ENCODE results near the gene TTBK2. TPM values are rescaled to one million over a fixed set of nuclear protein-coding genes. Genes with fewer than 3 reads are reported as not detected.

The TTBK2 gene
- total RNA-seq, 1 experiment from 2014 or later: 10.6 TPM

GRCh38 chr15:42825599-42825998 lies 95.0 kb downstream of the TTBK2 start:
- Mint-ChIP-seq H3K9me3 (no peaks in the 10 kb centered on the region), H3K27me3 (ENCODE audit: low read depth) (no peaks in the 10 kb centered on the region; the same call in 1 of the 2 replicates), H3K36me3 (ENCODE audit: insufficient read depth in 1 of 3, low read depth in 3 of 3) (no peaks in the 10 kb centered on the region), H3K4me1 (peaks cover 2% of the 10 kb centered on the region in 2 experiments; a peak in 1 of 4 replicates), H3K4me3 (no peak overlapping the region), H3K27ac (no peak overlapping the region; a peak in 1 of 7 replicates)
- H3K9ac ChIP-seq (ENCODE audit: extremely low read depth, insufficient read length, low read length): no peak overlapping the region
- no peaks in the 10 kb centered on the region; the same call in 1 of the 2 replicates for H3K4me1 ChIP-seq (ENCODE audit: insufficient read depth, low read length)
- H4K91ac ChIP-seq (ENCODE audit: insufficient read length, low read depth, low read length): no peak overlapping the region
- H2BK15ac ChIP-seq (ENCODE audit: low read depth, low read length): no peak overlapping the region
- no peaks in the 10 kb centered on the region for H3K9me3 ChIP-seq (ENCODE audit: control insufficient read depth, low read depth, low read length)
- H4K5ac ChIP-seq (ENCODE audit: insufficient read length, low read depth, low read length): no peak overlapping the region
- H3K23ac ChIP-seq (ENCODE audit: insufficient read length, low read depth, low read length): no peak overlapping the region
- no peak for DNase-seq
- no peak overlapping the region for H4K8ac ChIP-seq (replicated peaks; ENCODE audit: insufficient read length, low read depth, low read length)
- no peak for TF ChIP-seq CTCF (conservative IDR thresholded peaks at IDR 0.05)
- H2AK5ac ChIP-seq (ENCODE audit: insufficient read length, low read length): no peak overlapping the region
- no CpG with 5 or more reads among the region's 8 CpGs for WGBS (ENCODE audit: extremely low coverage, insufficient read length, low lambda C conversion rate)
- H3K4me2 ChIP-seq (ENCODE audit: insufficient read depth, insufficient read length, low read length): no peak overlapping the region
- no peak overlapping the region for H3K27ac ChIP-seq (ENCODE audit: insufficient read length, low read depth, low read length)
- no peaks in the 10 kb centered on the region for H3K79me1 ChIP-seq (ENCODE audit: insufficient read depth, low read depth, low read length, poor library complexity, severe bottlenecking)
- H3K14ac ChIP-seq (ENCODE audit: insufficient read depth, low read length): no peak overlapping the region
- H3K23me2 ChIP-seq (ENCODE audit: insufficient read length, low read depth, low read length, poor library complexity, severe bottlenecking): no peaks in the 10 kb centered on the region
- no peak overlapping the region for H2BK20ac ChIP-seq (ENCODE audit: low read depth, low read length, poor library complexity, severe bottlenecking)
- no peak overlapping the region for H2BK120ac ChIP-seq (ENCODE audit: low read depth, low read length, poor library complexity, severe bottlenecking)
- no peak overlapping the region for H3T11ph ChIP-seq (ENCODE audit: low read length)
- H3K56ac ChIP-seq (ENCODE audit: insufficient read length, low read depth, low read length): no peak overlapping the region
- H3K27me3 ChIP-seq (ENCODE audit: insufficient read depth, low read length): no peaks in the 10 kb centered on the region
- no peak overlapping the region for H2AFZ ChIP-seq (ENCODE audit: low read length)
- no peaks in the 10 kb centered on the region for H4K20me1 ChIP-seq (ENCODE audit: control insufficient read depth, insufficient read depth, insufficient read length)
- H3K18ac ChIP-seq (ENCODE audit: insufficient read length, low read depth, low read length): no peak overlapping the region
- H3K79me2 ChIP-seq (ENCODE audit: insufficient read depth, low read length): no peaks in the 10 kb centered on the region
- no peak overlapping the region for H3K4ac ChIP-seq (ENCODE audit: low read depth, low read length)
- no peak overlapping the region for H2BK12ac ChIP-seq (ENCODE audit: insufficient read length, low read depth, low read length)
- H2BK5ac ChIP-seq (ENCODE audit: insufficient read length, low read length): no peak overlapping the region

All from H9 (cell line).